HG02798 (cell line): ENCODE measurements around the gene ZNF280D.
"Not testable (repeated sequence)": the region's sequence is repeated elsewhere in the genome, so short reads cannot be mapped to it uniquely, and the experiment has no call there.

Experiments used
- ATAC-seq: cut with Tn5 transposase; IDR thresholded peaks from one replicate; pipeline ENCODE4 v1.9.1; 2021; ENCODE audit warnings: mild to moderate bottlenecking; ENCODE audit not compliant: unreplicated experiment, poor library complexity

Gene ZNF280D

DNA sequence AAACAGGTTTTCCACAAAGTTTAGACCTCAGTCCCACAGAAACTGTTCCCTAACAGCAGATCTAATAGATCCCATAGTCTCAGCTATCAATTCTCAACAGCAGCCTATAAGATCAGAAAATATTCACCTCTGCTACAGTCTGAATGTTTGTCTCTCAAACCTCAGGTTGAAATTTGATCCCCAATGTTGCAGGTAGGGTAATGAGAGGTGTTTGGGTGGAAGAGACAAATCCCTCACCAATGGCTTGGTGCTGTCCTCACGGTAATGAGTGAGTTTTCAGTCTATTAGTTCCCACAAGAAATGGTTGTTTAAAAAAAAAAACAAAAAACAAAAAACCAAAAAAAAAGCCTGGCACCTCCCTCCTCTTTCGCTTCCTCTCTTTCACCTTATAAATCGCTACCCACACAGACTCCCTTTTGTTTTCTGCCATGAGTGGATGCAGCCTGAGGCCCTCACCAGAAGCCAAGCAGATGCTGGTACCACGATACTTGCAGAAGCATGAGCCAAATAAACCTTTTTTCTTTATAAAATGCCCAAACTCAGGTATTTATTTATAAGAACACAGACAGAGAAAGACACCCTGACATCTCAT lies 14.2 kb downstream of the ZNF280D start:
- ATAC-seq, result no peak

DNA sequence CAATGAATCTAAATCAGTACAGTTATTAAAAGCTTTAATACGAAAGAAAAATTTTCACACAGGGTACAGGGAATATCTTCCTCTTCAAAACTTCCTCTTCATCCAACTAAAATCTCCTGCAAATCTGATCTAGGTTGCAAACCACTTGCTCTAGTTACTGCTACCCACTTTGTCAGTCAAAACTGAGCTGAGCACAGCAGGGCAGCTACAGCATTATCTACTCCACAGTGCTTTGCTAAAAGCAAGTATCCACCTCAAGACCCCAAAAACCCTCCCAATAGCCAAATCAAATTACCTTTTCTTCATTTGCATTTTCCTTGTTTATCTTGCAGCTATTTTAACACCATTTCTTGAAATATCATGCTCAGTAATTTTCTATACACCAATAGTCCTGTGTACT lies 14.7 kb downstream of the ZNF280D start:
- ATAC-seq, result no peak

DNA sequence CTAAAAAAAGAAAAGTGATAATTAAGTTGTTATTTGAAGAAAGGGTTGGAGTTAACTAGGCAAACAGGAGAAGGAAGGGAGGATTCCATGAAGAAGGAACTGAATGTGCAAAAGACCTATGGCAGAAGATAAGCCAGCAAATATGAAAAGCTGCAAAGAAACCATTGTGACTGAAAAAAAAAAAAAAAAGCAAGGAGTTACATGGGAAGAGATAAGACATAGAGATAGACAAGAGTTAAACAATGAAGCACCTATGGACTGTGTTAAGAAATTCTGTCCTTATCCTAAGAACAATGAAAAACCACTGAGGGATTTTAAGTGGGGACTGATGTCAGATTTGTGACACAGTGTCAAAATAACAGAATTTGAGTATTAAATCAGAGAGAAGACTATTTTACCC lies 17.0 kb downstream of the ZNF280D start:
- ATAC-seq, result no peak

DNA sequence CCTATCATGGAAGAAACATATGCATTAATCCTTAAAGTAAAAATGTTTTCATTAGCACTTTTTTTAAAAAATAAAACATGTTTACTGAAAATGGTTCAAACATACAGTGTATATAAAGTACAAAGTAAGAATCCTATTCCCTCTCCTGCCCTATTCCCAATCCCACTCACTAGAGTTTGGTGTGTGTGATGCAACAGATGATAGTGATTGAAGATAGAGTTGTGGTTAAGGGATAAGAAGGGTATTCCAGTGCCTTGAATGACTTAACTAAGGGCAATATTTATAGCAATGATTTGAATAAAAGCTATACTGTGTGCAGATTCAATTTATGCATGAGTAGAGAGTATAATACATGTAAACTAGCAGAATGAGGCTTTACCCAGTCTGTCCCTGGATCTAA lies 18.1 kb downstream of the ZNF280D start:
- no peak for ATAC-seq

DNA sequence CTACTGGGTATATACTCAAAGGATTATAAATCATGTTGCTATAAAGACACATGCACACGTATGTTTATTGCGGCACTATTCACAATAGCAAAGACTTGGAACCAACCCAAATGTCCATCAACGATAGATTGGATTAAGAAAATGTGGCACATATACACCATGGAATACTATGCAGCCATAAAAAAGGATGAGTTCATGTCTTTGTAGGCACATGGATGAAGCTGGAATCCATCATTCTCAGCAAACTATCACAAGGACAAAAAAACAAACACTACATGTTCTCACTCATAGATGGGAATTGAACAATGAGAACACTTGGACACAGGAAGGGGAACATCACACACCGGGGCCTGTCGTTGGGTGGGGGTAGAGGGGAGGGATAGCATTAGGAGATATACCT lies 23.8 kb downstream of the ZNF280D start:
- not testable (repeated sequence) for ATAC-seq

DNA sequence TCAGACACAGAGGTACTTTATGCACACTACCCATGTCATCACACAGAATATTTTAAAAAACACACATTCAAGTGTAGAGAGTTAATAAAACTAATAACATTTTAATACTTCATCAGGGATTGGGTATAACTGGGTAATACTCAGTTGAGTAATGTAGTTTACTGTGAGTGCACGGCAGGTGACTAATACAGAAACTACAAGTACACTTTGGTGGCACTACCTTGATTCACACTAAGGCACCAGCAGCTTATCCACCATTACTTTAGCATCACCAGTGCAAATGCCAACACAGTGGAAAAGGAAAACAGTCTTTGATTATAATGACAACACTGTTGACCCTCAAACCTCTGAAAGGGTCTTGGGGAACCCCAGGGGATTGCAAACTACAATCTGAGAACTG lies 33.6 kb downstream of the ZNF280D start:
- ATAC-seq, result no peak

DNA sequence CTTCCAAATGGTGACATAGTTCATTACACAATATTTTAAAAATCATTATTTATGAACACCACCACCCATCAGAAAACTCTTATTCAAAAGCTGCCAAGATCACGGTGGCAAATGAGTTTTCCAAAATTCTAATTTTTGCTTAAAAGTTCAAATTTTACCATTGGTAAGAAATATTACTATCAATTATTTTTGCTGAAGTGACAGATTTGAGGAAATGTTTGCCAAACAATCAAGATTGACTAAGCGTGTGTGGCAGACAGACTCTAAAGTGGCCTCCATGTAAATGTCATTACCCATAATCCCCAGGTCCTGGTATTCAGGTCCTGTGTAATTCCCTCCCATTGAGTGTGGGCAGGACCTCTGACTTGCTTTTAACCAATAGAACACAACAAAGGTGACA lies 35.0 kb downstream of the ZNF280D start:
- ATAC-seq, result no peak

DNA sequence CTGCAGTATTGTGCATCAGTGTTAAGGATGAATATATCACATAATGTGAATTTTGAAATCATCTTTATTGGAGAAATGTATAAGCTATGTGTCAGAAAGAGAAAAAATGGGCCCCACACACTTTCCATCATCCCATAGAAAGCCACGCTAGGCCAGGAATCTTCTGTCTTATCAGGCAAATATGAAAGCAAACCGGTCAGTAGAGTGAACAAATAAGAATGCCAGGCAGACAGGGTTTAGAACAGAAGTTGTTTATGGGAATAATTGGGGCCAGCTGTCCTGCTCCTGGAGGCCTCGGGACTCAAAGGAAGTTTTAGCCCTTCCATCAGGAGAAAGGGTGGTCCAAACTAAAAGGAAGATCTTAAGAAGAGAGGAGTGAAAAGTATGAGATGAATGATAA lies 39.5 kb downstream of the ZNF280D start:
- ATAC-seq, result no peak

DNA sequence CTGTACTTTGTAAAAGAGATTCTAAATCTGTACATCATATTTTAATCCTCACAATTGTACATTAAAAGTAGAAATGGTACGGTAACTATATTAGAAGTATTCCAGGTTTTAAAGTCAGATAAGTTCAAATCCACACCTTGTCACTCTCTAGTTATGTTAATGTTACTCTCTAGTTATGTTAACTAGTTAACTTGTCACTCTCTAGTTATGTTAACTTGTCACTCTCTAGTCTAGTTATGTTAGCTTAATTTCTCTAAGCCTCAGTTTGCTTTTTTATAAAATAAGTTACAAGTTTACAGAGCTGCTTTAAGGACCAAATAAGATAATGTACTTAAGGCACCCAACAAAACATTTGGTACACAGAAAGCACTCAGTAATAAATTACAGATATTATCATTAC lies 42.6 kb downstream of the ZNF280D start:
- ATAC-seq, result no peak

DNA sequence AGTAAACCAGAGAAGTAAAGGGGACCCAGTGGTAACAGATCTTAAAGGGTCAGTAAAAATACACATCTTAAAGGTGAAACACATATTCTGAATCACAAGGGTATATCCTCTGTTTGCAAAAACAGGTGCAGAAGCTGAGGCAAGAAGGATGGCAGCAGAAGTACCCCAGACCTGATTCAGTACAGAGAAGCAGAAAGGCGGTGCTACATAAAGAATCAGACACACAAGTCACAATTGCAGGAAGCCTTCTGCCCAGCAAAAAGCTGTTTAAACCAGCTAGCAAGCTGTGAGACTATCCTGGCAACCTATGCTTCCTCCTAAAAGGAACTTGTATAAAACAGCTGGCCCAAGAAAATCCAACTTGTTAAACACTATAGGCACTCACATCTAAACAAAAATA lies 49.4 kb downstream of the ZNF280D start:
- ATAC-seq, result no peak

DNA sequence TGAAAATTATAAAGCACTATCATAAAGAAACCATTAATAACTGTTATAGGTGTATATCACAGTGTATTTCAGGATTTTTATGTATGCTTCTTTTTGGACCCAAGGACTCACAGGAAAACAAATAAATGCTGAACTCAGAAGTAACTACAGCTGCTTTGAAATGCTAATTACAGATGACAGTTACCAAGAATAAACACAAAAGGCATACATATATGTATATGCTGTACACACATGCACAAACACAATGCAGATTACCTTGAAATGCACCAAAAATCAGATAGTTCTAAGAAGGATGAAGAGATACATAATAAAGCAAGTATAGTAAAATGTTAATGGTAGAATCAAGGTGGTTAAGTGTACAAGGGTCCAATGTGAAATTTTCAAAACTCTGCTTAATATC lies 52.2 kb downstream of the ZNF280D start:
- no peak for ATAC-seq

DNA sequence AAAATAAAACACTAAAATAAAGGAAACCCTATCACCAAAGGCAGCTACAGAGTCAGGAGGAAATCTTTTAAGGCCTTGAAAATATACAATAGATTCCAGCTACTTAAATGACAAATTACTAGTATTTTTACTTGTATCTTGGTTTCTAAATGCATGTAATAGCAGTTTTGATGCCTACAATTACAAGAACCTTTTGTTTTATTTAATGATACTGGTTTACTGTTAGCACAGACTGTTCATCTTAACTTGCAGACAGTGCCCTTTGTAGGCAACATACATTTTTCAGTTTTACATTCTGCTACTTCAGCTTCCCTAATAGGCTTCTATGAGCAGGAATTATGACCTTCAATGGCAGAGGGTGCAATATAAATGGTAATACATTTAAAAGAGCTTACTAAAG lies 54.1 kb downstream of the ZNF280D start:
- ATAC-seq, result no peak

DNA sequence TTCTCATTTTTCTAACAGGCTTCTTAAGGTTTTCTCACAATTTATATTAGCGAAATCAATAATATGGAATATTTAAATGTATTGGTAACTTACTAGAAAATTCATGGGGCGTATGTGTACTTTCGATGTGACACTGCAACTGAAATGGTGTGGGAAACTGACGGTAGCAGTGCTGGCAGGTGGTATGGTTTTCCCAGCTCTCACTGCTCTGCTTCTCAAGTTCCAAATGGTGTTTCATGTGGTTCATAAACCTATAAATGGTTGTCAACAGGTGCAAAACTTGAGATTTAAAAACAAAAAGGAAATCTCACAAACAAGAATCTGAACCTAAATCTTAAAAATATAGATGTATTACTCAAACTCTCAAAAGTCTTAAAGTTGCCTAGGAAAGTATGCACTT lies 54.7 kb downstream of the ZNF280D start:
- no peak for ATAC-seq

DNA sequence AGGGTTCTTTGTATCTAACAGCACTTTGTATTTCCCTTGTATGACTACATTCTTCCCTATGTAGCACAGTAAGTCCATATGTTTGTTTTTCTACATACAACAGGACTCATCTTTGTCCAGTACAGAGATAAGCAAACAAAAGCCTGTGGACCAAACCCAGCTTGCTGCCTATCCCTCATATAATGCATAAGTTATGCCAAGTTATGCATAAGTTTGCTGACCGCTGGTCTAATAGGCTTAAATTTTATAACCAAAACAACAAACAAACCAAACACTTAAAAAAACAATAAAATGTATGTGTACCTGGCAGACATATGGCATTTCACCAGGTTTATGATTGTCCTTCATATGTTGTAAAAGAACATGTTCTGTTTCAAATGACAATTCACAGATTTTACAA lies 56.0 kb downstream of the ZNF280D start:
- no peak for ATAC-seq

DNA sequence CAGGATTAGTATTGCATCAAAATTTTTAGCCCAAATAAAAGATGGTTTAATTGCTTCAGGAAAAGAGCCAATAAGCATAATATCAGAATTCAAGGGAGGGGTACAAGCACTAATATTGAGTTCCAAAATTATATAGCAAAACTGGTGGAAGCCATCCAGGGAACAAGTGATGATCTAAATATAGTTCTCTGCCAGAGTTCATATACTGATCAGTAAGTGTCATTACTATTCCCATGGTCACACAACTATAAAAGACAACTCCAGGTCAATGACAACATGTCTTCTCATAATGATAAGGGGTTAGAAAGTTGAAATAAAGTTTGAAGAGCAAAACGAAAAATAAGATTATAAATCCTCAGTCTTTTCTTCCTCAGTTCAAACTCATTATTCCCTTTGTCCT lies 57.4 kb downstream of the ZNF280D start:
- no peak for ATAC-seq

DNA sequence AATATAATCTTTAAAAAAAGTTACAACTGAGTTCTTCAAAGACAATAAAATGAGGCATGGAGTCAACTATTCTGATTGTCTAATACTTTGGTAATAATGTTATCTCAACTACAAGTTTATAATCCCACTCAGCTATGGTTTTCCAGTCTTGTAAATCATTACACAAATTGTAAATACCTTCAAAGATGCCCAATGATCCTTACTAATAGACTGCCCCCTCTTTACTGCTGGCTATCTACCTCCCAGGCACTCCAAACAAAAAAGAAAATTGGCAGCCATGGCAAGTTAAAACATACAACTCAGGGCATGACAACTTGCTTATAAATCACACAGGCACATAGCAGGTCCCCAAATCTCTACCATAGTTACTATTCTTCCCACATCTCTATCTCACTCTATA lies 58.5 kb downstream of the ZNF280D start:
- no peak for ATAC-seq

DNA sequence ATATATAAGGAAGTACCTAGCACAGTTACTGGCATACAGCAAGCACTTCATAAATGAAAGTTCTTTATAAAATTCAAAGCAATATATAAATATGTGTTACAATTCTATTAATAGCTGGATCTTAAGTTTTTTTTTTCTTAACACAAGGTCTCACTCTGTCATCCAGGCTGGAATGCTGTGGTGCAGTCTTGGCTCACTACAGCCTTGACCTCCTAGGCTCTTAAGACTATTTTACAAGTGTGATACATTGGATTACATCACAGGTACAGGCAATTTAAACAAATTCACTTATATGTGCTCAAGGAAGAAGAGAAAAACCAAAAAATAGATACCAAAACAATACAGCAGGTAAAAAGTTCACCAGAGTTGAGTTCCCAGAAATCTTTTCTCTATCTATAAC lies 60.6 kb downstream of the ZNF280D start:
- no peak for ATAC-seq

DNA sequence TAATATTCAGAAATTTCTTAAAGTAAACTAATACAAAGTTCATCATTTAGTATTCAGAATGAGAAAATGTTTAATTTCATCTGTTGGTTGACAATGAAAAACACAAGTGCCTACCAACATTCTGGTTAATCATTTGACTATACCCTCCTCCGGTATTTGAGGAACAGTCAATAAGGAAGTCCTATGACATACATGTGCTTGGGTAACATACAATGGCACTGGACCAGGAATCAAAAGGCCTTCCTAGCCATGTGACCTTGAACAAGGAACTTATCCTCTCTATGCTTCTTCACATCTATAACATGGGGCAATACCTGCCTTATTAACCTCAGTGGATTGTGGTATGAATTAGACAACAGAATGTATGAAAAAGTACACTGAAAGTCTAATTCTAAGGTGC lies 65.8 kb downstream of the ZNF280D start:
- no peak for ATAC-seq

DNA sequence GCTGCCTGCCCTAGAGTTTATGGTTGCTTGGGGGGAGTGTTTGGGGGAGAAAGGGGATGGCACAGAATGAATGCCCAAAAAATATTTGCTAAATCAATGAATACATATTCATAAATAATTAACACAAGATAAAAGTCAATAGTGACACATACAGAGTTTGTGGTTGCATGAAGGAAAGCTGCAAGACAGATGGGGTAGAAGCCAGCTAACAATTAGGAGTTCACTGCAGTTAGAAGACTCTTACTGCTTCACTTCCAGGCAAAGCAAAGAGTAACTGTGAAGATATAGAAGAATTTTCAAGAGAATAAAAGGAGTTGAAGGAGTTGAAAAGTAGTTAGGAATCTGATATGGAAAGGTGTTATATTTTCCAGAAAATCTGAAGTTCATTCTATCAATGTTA lies 72.4 kb downstream of the ZNF280D start:
- no peak for ATAC-seq

DNA sequence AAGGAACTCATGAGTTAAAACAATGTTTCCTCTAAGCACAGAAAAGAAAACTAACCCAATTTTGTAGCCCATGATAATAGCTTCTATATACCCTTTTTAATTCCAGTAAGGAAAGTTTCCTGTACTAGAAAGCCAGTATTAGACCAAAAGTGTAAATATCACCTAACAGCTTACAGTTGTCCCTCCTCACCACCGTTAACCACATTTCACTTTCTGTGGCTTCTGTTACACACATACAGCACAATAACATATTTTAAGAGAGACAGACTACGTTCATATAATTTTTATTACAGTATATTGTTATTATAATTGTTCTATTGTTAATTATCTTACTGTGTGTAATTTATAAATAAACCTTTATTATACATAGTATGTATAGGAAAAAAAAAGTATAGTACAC lies 74.1 kb downstream of the ZNF280D start:
- no peak for ATAC-seq

DNA sequence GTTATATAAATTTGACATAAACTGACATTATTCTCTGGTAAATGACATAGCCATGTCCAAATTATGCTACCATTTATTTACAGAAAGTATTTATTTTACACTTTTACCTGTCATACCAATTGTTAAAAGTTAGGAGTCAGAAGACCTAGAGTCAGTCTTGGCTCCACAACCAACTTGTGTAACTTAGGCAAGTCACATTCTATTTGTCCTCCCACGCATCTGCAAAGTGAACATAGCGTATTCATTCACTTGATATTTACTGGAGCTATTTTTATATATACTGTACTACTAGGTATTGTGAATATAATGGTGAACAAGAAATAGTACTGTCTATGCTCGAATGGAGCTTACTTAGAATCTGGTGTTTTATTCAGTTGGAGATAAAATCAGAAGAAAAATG lies 78.7 kb downstream of the ZNF280D start:
- ATAC-seq, result no peak

DNA sequence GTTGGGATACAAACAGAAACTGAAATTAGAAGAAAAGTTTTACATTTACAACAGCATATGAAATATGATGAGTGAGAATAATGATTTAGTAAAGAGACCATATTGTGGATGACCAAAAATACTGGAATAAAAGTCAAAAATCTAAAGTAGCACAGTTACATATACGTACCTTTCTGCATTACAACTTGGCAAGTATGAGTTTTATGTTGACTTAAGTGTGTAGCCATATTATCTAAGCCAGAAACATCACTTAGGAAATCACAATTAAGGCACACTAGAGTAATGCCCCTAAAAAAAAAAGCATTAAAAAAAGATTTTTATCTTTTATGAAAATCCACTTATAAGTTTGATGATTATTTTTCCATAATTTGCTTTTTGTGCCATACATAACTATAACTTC lies 79.1 kb downstream of the ZNF280D start:
- no peak for ATAC-seq

DNA sequence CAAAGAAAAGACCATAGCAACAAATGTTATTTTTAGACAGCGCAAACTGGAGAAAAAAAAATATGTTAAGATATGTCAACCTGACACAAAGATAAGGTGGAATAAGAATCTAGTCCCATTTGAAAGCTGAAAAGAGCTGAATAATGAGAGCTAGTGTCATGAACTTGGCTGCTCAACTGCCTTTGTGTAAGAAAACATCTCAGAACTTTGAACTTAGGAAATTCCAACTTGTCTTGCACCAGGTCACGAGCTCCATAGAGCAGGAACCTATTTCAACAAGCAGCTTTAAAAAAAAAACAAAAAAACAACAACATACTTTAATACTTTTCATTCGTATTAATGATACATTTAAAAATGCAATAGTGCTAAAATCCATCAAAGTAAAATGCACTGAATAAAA lies 79.5 kb downstream of the ZNF280D start:
- ATAC-seq, result no peak
